MM.1S (cell line): ENCODE measurements around the gene LYZL1.
"Not testable (repeated sequence)": the region's sequence is repeated elsewhere in the genome, so short reads cannot be mapped to it uniquely, and the experiment has no call there.

Source experiments
- CTCF ChIP-seq: fragments of 300-600 bp; sonication (generic); IDR thresholded peaks from 2 replicates; pipeline ENCODE4 v1.5.1; 2016; ENCODE audit warnings: antibody characterized with exemption, low read length, mixed read lengths
- EZH2 ChIP-seq: fragments of 300-600 bp; sonication (generic); optimal IDR thresholded peaks from 2 replicates; pipeline ENCODE3; 2017; ENCODE audit warnings: low read depth, mild to moderate bottlenecking, antibody characterized with exemption, low read length, mixed read lengths

DNA sequence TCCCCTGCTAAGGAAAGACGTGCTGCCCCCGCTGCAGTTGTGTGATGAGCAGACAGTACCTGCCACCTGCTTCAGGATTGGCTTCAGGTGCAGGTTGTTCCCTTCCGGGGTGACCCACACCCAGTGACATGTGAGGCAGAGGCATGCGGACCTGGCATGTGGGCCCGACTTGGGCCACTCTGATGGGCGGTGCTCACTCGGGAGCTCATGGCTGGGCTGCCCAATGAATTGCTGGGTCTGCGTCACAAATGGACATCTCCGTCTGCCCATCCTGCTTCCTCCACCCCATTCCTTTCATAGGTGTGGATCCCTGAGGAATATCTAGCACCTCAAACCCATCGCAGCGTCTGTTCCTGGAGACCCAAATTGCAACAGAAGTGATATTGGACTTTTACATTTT is 19.3 kb downstream of the LYZL1 start:
- not testable (repeated sequence) for TF ChIP-seq CTCF, EZH2
